MV-4-11 (cell line): ENCODE results near the gene GCNT2.
"Not testable (repeated sequence)": the region's sequence is repeated elsewhere in the genome, so short reads cannot be mapped to it uniquely, and the experiment has no call there.

ENCODE experiments used
- DNase-seq: peaks from one replicate; lab custom pipeline; 2025; lab: John Stamatoyannopoulos, UW

Gene GCNT2

GRCh38 chr6:10660431-10661191 is 139.5 kb downstream of the GCNT2 start:
- not testable (repeated sequence) for DNase-seq

- no peak for DNase-seq
These were observed 141.1 kb downstream of the GCNT2 start for GRCh38 chr6:10662207-10662606.

GRCh38 chr6:10662742-10663141 is 141.6 kb downstream of the GCNT2 start:
- DNase-seq, result no peak

GRCh38 chr6:10665595-10665994 is 144.4 kb downstream of the GCNT2 start:
- not testable (repeated sequence) for DNase-seq

GRCh38 chr6:10668126-10668917 is 147.2 kb downstream of the GCNT2 start:
- DNase-seq, result no peak

GRCh38 chr6:10676403-10676802 is 155.3 kb downstream of the GCNT2 start:
- DNase-seq, result no peak

- DNase-seq, result no peak
These were observed 157.3 kb downstream of the GCNT2 start for GRCh38 chr6:10678456-10678855.
